Fibroblast of skin of right quadriceps (primary cell): Measurements from ENCODE around the gene CREB5.

Experiments
- DNase-seq: peaks from one replicate; pipeline ENCODE4 v3.0.0-alpha.2; 2013

The CREB5 gene

DNA sequence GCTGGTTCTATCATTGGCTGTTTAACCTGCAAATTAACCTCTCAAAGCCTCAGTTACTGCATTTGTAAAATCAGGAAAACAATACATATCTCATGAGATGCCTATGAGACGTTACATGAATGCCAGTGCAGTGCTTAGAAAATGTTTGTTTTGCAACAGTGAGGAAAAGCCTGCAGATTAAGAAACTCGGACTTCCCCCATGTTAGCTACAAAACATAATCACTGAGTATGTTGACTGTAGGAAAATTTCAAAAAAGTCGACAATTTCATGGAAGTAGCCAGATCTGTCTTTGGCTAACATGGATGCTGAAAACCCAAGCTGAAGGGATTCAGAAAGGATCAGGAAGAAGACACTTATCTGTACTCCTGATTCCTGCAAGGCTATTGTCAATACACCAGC, 424.4 kb downstream of the CREB5 start:
- DNase-seq: no peak

GRCh38 chr7:28837216-28837615, 424.9 kb downstream of the CREB5 start:
- no peak for DNase-seq

- DNase-seq: no peak
These were observed 428.3 kb downstream of the CREB5 start for GRCh38 chr7:28840592-28840995.

DNA sequence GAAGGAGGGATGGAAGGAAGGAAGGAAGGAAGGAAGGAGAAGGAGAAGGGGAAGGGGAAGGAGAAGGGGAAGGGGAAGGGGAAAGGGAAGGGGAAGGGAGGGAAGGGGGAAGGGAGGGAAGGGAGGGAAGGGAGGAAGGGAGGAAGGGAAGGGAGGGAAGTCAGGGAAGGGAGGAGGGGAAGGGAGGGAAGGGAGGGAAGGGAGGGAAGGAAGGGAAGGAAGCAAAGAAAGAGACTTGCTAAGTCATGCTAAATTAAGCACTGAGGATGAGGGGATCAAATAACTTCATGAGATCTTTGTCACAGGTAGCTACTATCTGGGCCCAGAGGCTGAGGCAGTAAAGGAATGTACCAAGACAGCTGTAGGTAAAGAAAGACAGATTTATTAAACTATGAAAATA, 429.4 kb downstream of the CREB5 start:
- no peak for DNase-seq

DNA sequence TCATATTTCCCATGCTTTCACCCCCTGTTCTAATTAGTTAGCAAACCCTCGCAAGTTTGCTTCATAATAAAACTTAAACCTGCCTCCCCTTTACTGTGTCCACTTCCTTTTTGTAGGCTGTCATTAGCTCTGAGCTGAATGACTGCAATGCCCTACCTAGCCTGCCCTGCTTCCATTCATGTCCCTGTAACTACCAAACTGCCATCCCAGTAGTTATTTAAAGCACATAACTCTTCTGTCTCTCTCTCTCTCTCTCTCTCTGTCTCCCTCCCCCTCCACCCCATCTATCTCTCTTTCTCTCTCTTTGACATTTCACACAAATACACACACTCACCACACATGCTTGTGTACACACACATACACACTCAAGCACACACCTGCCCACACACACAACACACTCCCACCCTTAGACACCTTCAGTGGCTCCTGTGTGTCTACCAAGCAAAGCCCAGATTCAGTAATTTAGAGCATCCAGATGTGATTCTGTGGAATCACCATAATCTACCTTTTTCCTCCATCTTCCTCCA, 430.5 kb downstream of the CREB5 start:
- DNase-seq: no peak

DNA sequence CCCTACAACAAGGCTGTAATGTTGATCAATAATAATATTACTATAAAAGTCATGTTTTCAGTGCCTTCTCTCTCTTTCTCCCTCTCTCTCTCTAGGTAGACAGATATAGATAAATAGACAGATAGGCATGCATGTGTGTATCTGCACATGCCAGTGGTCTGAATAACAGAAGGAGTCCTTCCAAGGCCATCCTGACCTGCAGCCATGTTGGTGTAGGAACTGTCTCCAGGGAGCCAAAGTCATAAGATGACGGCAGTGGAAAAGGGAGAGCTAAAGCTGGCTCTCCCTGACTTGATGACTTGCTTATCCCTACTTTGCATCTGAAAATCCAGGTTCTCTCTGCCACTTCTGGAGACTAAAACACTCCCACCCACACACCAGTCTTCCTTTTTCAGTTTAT, 432.8 kb downstream of the CREB5 start:
- DNase-seq: no peak

- no peak for DNase-seq
These were observed 434.9 kb downstream of the CREB5 start for GRCh38 chr7:28847176-28847575.

GRCh38 chr7:28847681-28848080, 435.4 kb downstream of the CREB5 start:
- no peak for DNase-seq

GRCh38 chr7:28848906-28849305, 436.6 kb downstream of the CREB5 start:
- DNase-seq: no peak

DNA sequence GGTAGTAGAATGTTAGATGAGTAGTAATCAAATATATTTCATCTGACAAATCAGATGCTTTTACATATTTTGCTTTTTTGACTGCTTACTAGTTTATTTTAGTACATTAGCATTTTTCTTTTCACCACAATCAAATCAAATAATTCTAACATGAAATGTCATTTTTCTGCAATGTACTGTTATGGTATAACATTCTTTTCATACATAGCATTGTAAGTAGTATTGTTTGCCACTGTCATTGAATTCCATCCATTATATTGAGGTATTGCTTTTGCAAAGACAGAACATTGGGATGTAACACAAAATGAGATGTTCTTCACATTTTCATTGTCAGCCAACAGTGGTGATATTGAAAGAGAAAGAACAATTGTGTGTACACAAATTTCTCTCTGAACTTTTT, 438.4 kb downstream of the CREB5 start:
- no peak for DNase-seq

- peak; percentile 15 for DNase-seq
These were observed 440.8 kb downstream of the CREB5 start for GRCh38 chr7:28853150-28853549.

GRCh38 chr7:28853834-28854749, 441.8 kb downstream of the CREB5 start:
- peak; percentile 54 for DNase-seq

DNA sequence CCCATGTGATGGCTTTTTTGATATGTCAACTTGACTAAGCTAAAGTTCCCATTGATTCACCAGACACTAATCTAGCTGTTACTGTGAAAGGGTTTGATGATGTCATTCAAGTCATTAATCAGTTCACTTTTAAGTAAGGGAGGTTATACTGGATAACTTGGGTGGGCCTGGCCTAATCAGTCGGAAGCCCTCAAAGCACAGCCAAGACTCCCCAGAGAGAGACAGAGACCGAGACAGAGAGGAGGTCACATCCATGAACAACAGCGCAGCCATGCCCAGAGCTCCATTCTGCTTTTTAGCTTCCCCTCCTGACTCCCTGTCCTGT, 442.4 kb downstream of the CREB5 start:
- no peak for DNase-seq

- DNase-seq: peak; percentile 99
These were observed 443.4 kb downstream of the CREB5 start for GRCh38 chr7:28855538-28856217.

DNA sequence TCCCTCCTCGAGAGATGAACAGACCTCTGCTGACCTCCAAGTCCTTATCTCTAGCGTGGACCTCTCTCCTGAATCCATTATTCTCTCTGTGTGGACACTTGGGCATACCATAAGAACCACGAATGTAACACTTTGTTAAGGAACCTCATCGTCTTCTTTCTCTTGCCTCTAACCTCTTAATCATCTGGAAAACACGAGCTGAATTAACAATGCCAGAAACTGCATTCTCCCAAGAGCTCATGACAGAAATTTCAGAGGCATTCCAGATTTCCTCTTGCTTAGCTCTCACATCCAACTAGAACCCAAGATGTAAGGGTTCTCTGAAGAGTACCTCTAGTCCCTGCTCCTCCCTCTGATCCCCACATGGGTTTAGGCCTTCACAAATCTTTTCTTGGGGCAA, 444.3 kb downstream of the CREB5 start:
- peak; percentile 22 for DNase-seq

DNA sequence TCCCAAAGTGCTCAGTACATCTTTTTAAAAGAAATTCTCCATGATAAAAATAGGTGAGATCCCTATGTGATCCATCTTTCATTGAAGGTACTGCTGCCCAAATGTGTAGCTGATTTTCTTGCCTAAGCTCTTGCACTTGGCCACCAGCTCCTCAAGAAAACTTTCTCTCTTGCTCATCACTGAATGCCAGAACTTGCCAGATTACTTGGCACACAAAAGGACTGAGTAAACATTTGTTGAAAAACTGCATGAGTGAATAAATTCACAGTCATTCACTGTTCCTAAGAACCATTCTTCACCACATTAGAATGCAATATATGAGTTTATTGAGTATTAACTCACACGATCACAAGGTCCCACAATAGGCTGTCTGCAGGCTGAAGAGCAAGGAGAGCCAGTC, 445.9 kb downstream of the CREB5 start:
- DNase-seq: peak; percentile 70

DNA sequence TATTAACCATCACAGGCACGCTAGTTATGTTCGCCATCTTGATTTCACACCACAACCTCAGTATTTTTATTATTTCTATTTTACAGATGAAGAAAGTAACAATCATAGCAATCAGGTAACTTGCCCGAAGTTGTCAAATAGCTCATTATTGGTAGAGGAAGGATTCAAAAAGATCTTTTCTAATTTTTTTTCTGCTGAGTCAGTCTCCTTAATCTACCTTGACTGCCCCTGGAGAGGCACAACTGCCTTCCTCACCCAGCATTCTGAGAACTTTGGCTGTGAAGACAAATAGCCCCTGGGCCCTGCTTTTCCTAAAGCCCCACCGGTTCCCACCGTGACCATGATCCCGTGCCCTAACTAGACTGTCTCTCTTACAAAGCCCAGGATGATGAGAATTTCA, 446.6 kb downstream of the CREB5 start:
- no peak for DNase-seq

DNA sequence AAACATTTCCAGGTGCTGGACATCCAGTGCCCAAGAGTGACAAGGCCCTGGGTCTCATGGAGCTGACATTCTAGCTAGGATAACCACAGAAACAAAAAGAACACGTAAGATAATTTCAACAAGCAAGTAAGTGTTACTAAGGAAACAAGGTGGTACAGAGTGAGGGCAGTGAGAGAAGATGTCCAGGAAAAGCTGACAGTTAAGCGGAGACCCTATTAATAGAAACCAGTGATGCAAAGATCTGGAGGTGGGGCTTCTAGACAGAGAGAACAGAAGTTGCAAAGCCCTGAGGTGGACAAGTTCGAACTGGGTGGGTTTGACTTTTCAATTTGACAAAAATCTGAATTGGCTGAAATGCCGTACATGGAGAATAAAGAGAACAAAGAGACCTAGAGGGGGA, 449.5 kb downstream of the CREB5 start:
- DNase-seq: no peak

DNA sequence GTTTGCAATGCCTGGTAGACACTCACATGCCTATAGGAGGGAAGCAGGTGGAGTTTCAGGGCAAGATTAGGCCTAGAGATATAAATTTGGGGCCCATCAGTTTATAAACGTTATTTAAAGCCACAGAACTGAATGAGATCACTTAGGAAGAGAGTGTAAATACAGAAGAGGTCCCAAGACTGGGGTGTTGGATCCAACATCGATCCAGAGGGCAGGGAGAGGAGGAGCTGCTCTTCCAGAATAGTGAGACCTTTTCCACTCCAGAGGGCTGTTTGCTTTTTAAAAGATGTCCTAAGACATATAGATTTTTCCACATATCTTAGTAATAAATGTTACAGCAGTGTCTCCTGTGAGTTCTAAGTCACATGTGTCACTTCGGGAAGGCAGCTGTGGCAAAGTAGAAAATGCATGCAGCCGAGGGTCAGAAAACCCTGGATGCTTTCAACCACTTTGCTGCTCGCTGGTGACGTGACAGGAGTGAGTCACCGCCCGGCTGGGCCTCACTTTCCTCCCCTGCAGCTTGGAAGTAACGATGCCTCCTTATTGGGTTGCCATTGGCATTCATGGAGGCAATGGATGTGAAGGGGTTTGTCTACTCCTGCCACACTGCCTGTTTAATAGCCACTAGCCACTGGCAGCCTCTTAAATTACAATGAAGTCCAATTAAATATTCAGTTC, 450.4 kb downstream of the CREB5 start:
- peak; percentile 31 for DNase-seq

- peak; percentile 80 for DNase-seq
These were observed 453.4 kb downstream of the CREB5 start for GRCh38 chr7:28865601-28866144.

- no peak for DNase-seq
These were observed 456.4 kb downstream of the CREB5 start for GRCh38 chr7:28868712-28869111.

DNA sequence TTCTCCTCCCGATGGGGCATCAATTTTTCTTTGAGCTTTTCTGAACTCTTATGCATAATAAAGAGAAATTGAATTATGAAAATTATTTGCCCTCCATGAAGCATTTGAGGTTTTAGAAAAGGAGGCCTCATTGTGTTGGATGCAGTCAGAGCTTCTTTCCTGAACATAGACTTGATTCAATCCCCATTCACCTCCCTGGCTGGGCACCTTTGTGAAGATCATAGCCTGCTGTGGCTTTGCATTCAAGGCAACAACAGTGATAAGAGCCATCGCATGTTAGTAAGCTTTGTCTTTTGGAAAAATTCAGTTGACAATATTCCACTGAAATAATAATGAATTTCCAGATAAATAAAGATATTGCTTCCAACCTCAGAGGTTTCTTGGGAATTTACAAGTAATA, 458.8 kb downstream of the CREB5 start:
- no peak for DNase-seq

DNA sequence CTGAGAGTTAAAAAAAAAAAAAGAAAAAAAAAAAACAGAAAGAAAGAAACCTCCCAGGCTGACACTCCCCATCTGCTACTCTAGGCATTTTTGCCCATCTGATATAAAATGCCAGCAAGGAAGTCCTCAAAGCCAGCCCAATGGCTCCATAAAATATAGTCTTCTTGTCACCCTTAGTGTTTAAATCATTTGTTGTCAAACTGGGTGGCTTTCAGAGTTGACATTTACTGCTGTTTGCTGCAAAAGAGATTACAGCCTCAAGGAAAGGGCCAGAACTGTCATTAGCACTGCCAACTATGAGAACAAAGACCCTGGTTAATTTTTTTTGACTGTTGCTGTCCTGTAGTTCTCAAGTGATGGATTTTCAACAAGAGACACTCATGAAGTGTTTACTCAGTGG, 459.3 kb downstream of the CREB5 start:
- no peak for DNase-seq
